HCT116 (cell line): Measurements from ENCODE around the gene C15orf40. TPM values are rescaled to one million over a fixed set of nuclear protein-coding genes. Genes with fewer than 3 reads are reported as not detected.
"Not testable (repeated sequence)": the region's sequence is repeated elsewhere in the genome, so short reads cannot be mapped to it uniquely, and the experiment has no call there.

Experiments used
- ATAC-seq: fragments of 200-7000 bp; cut with Tn5 transposase; 2 replicates; pipeline ENCODE4 v1.9.1; 2020; ENCODE audit warnings: mild to moderate bottlenecking, moderate library complexity
- BruUV-seq: library from RNA; stranded (reverse); fragments of 400-500 nt; replicated peaks from 2 replicates; lab custom pipeline; 2021; lab: Mats Ljungman, UMichigan
- CTCF ChIA-PET: fragments of 300-600 bp; sonication (Branson Sonifier 250); formaldehyde crosslinking; loops from one replicate; lab custom pipeline; 2021; ENCODE audit warnings: antibody characterized with exemption; lab: Charles Lee
- POLR2A ChIA-PET: fragments of 300-600, 350-600 bp; sonication (Branson Sonifier 250); formaldehyde crosslinking; loops from one replicate; lab custom pipeline; 2021; ENCODE audit warnings: antibody characterized with exemption; lab: Charles Lee
- RAD21 ChIA-PET, 2 experiments: fragments of 300-600 bp; sonication (Branson Sonifier 250); formaldehyde crosslinking; loops; one replicate each; lab custom pipeline; 2023; ENCODE audit warnings: low total read pairs in 2 of 2; ENCODE audit not compliant: uncharacterized antibody in 2 of 2, unreplicated experiment in 2 of 2, low non-redundant PET in 1 of 2; lab: Charles Lee
- DNase-seq: peaks from one replicate; pipeline ENCODE4 v3.0.0-alpha.2; 2010; ENCODE audit warnings: low read depth, low spot score
- H2AFZ ChIP-seq: fragments of 200-600 bp; shearing (Covaris generic), sonication (generic); 2 replicates; pipeline ENCODE4 v1.6.1; 2017; ENCODE audit warnings: low read depth, mixed run types, mixed read lengths, antibody characterized with exemption, low read length; ENCODE audit not compliant: poor library complexity, severe bottlenecking
- H3K27ac ChIP-seq: 2 replicates; pipeline ENCODE4 v1.5.1; 2012; ENCODE audit warnings: low read depth, low read length
- H3K27me3 ChIP-seq: fragments of 200-600 bp; sonication (generic); 2 replicates; pipeline ENCODE4 v1.6.1; 2016; ENCODE audit warnings: mixed run types, low read length, mixed read lengths; ENCODE audit not compliant: insufficient read depth
- H3K36me3 ChIP-seq, 2 experiments: fragments of 200-500 bp in 1 of 2; fragments of 200-600 bp in 1 of 2; sonication (Bioruptor generic) in 1 of 2; sonication (generic) in 1 of 2; 2 replicates each; pipeline versions ENCODE4 v1.5.1 to v1.6.1; 2014 to 2016; ENCODE audit warnings: low read length in 2 of 2, inconsistent platforms in 1 of 2, mixed read lengths in 1 of 2, mixed run types in 1 of 2; ENCODE audit not compliant: insufficient read depth in 2 of 2, control insufficient read depth in 1 of 2
- H3K4me1 ChIP-seq, 2 experiments: fragments of 200-600 bp in 1 of 2; sonication (generic) in 1 of 2; 2 replicates each; pipeline versions ENCODE4 v1.5.1 to v1.6.1; 2012 to 2017; ENCODE audit warnings: low read length in 2 of 2, inconsistent platforms in 1 of 2, mild to moderate bottlenecking in 1 of 2, mixed read lengths in 1 of 2, mixed run types in 1 of 2, moderate library complexity in 1 of 2; ENCODE audit not compliant: insufficient read depth in 2 of 2, control insufficient read depth in 1 of 2
- H3K4me2 ChIP-seq: fragments of 200-600 bp; sonication (generic); 2 replicates; pipeline ENCODE4 v1.6.1; 2017; ENCODE audit warnings: mixed run types, low read length, mixed read lengths
- H3K4me3 ChIP-seq, 2 experiments: fragments of 200-600 bp in 1 of 2; sonication (generic) in 1 of 2; replicated peaks in 1 of 2; 2 replicates each; pipeline ENCODE4 v1.5.1; 2011 to 2016; ENCODE audit warnings: low read length in 2 of 2, control low read depth in 1 of 2, low read depth in 1 of 2, mild to moderate bottlenecking in 1 of 2, mixed read lengths in 1 of 2, mixed run types in 1 of 2
- H3K79me2 ChIP-seq: fragments of 200-600 bp; sonication (generic); 2 replicates; pipeline ENCODE4 v1.6.1; 2017; ENCODE audit warnings: mild to moderate bottlenecking, mixed run types, low read length, moderate library complexity, mixed read lengths; ENCODE audit not compliant: insufficient read depth
- H3K9ac ChIP-seq: fragments of 200-600 bp; sonication (generic); 2 replicates; pipeline ENCODE4 v1.6.1; 2016; ENCODE audit warnings: low read length, mixed read lengths
- H3K9me2 ChIP-seq: fragments of 200-600 bp; sonication (generic), shearing (Covaris generic); 2 replicates; pipeline ENCODE4 v1.6.1; 2017; ENCODE audit warnings: mixed run types, mild to moderate bottlenecking, moderate library complexity; ENCODE audit not compliant: insufficient read depth
- H3K9me3 ChIP-seq, 2 experiments: fragments of 200-500 bp in 1 of 2; fragments of 200-600 bp in 1 of 2; sonication (Bioruptor generic) in 1 of 2; sonication (generic) in 1 of 2; 2 replicates each; pipeline ENCODE4 v1.6.1; 2014 to 2017; ENCODE audit warnings: low read length in 2 of 2, mixed read lengths in 2 of 2, inconsistent platforms in 1 of 2, low read depth in 1 of 2, mild to moderate bottlenecking in 1 of 2, mixed run types in 1 of 2, moderate library complexity in 1 of 2; ENCODE audit not compliant: control insufficient read depth in 1 of 2, insufficient read depth in 1 of 2
- H4K20me1 ChIP-seq: fragments of 200-600 bp; sonication (generic), shearing (Covaris generic); 2 replicates; pipeline ENCODE4 v1.6.1; 2017; ENCODE audit warnings: mixed run types, mild to moderate bottlenecking, moderate library complexity; ENCODE audit not compliant: insufficient read depth
- ATF3 ChIP-seq: IDR thresholded peaks from 2 replicates; pipeline ENCODE4 v1.6.1; 2012
- CBX3 ChIP-seq: IDR thresholded peaks from 2 replicates; pipeline ENCODE4 v1.6.1; 2012; ENCODE audit warnings: low read depth
- CEBPB ChIP-seq: IDR thresholded peaks from 2 replicates; pipeline ENCODE4 v1.6.1; 2012; ENCODE audit warnings: low read depth
- CTCF ChIP-seq, 3 experiments: fragments of 200-600 bp in 1 of 3; sonication (generic) in 1 of 3; IDR thresholded peaks in 2 of 3; conservative IDR thresholded peaks in 1 of 3; 2 replicates each; pipeline ENCODE4 v1.5.1; 2012 to 2017; ENCODE audit warnings: low read depth in 2 of 3, low read length in 2 of 3, antibody characterized with exemption in 1 of 3, borderline replicate concordance in 1 of 3, control low read depth in 1 of 3, mild to moderate bottlenecking in 1 of 3, mixed read lengths in 1 of 3, mixed run types in 1 of 3, moderate library complexity in 1 of 3; ENCODE audit not compliant: insufficient read depth in 1 of 3
- EGR1 ChIP-seq: IDR thresholded peaks from 2 replicates; pipeline ENCODE4 v1.6.1; 2012; ENCODE audit warnings: low read depth
- ELF1 ChIP-seq: IDR thresholded peaks from 2 replicates; pipeline ENCODE4 v1.6.1; 2012; ENCODE audit warnings: low read depth, borderline replicate concordance
- EZH2 ChIP-seq: fragments of 200-600 bp; sonication (generic); IDR thresholded peaks from 2 replicates; pipeline ENCODE4 v1.6.1; 2017; ENCODE audit warnings: antibody characterized with exemption, mixed run types
- EZH2phosphoT487 ChIP-seq: fragments of 200-600 bp; IDR thresholded peaks from 2 replicates; pipeline ENCODE4 v1.6.1; 2018; ENCODE audit warnings: antibody characterized with exemption, borderline replicate concordance
- JUND ChIP-seq: IDR thresholded peaks from 2 replicates; pipeline ENCODE4 v1.6.1; 2012
- POLR2A ChIP-seq: IDR thresholded peaks from 2 replicates; pipeline ENCODE4 v1.7.0; 2011; ENCODE audit warnings: borderline replicate concordance; ENCODE audit not compliant: insufficient read depth, insufficient read length; ENCODE audit errors: extremely low read depth
- POLR2AphosphoS5 ChIP-seq: IDR thresholded peaks from 2 replicates; pipeline ENCODE4 v1.6.1; 2011; ENCODE audit warnings: mild to moderate bottlenecking, low read depth, low read length, moderate library complexity
- RAD21 ChIP-seq: IDR thresholded peaks from 2 replicates; pipeline ENCODE4 v1.6.1; 2012; ENCODE audit warnings: low read depth, mild to moderate bottlenecking
- REST ChIP-seq: IDR thresholded peaks from 2 replicates; pipeline ENCODE4 v1.6.1; 2012; ENCODE audit warnings: low read depth
- SIN3A ChIP-seq: IDR thresholded peaks from 2 replicates; pipeline ENCODE4 v1.6.1; 2012; ENCODE audit warnings: low read depth
- SRF ChIP-seq: IDR thresholded peaks from 2 replicates; pipeline ENCODE4 v1.6.1; 2012; ENCODE audit warnings: low read depth
- TCF7L2 ChIP-seq: IDR thresholded peaks from 2 replicates; pipeline ENCODE4 v1.7.0; 2011; ENCODE audit warnings: borderline replicate concordance, inconsistent platforms; ENCODE audit not compliant: insufficient read depth, insufficient read length; ENCODE audit errors: extremely low read depth
- YY1 ChIP-seq: IDR thresholded peaks from 2 replicates; pipeline ENCODE4 v1.6.1; 2011; ENCODE audit warnings: low read length, low read depth, moderate library complexity, mild to moderate bottlenecking; ENCODE audit not compliant: insufficient replicate concordance; ENCODE audit errors: extremely low read depth
- ZNF274 ChIP-seq: fragments of 200-500 bp; sonication (Bioruptor generic); IDR thresholded peaks from 2 replicates; pipeline ENCODE4 v1.6.1; 2014; ENCODE audit warnings: mild to moderate bottlenecking, low read depth, low read length, inconsistent platforms
- intact Hi-C: fragments of 100-400 bp; cut with micrococcal nuclease; formaldehyde crosslinking; loops from 2 replicates; pipeline ENCODE4 v1.10.0; 2022
- total RNA-seq: library from RNA; stranded (reverse); gene quantifications from one replicate; pipeline ENCODE4 v1.2.1, GENCODE V29; 2021; ENCODE audit not compliant: unreplicated experiment

Gene C15orf40
- total RNA-seq, 1 experiment from 2014 or later: 26.0 TPM

GRCh38 chr15:83036253-83036652, 24.8 kb upstream of the C15orf40 start:
- no peaks in the 10 kb centered on the region for H3K9me2 ChIP-seq
- H4K20me1 ChIP-seq: peaks cover 11% of the 10 kb centered on the region; the same call in 1 of the 2 replicates
- no TSS peak for BruUV-seq
- no peaks in the 10 kb centered on the region for H3K27me3 ChIP-seq
- intact Hi-C loops: no loop called here
- H3K36me3 ChIP-seq: peaks cover 10 to 14% of the 10 kb centered on the region in 2 experiments; a peak in 3 of 4 replicates
- no peak overlapping the region for H3K27ac ChIP-seq
- H3K9ac ChIP-seq: no peak overlapping the region
- TF ChIP-seq RAD21 (no peak), TCF7L2 (no peak), POLR2A (no peak), ATF3 (no peak), JUND (no peak), SRF (no peak), YY1 (no peak), CTCF (IDR thresholded peaks at IDR 0.05 in 2 of 3, conservative IDR thresholded peaks at IDR 0.05 in 1 of 3; ENCODE audit: borderline replicate concordance in 1 of 3, insufficient read depth in 1 of 3, low read depth in 2 of 3, low read length in 2 of 3) (no peak), EZH2 (no peak), POLR2AphosphoS5 (no peak), ELF1 (no peak), REST (no peak), CBX3 (no peak), SIN3A (no peak), EGR1 (no peak), EZH2phosphoT487 (no peak), ZNF274 (no peak), CEBPB (no peak)
- no peak overlapping the region for H3K4me3 ChIP-seq
- no peaks in the 10 kb centered on the region for H3K9me3 ChIP-seq
- ChIA-PET RAD21 (no interaction called here), POLR2A (no interaction called here), CTCF (interaction anchor here (0.9 kb wide), 1 partner anchor 25 kb away, joined by 3 read pairs; the partner anchor contains the start of gene C15orf40)
- no peaks in the 10 kb centered on the region for H3K4me1 ChIP-seq
- peaks cover 100% of the 10 kb centered on the region for H3K79me2 ChIP-seq
- DNase-seq (no peak), ATAC-seq (no peak)
- no peak overlapping the region for H2AFZ ChIP-seq
- H3K4me2 ChIP-seq: no peak overlapping the region

GRCh38 chr15:83031234-83031633, 19.8 kb upstream of the C15orf40 start:
- CTCF ChIA-PET, H3K9me3 ChIP-seq, H3K27me3 ChIP-seq, ATAC-seq, H4K20me1 ChIP-seq, H3K9me2 ChIP-seq, BruUV-seq, RAD21 ChIA-PET, POLR2A ChIA-PET, intact Hi-C loops, H3K27ac ChIP-seq, H3K9ac ChIP-seq, H3K4me2 ChIP-seq, H3K4me3 ChIP-seq, H2AFZ ChIP-seq, DNase-seq: not testable (repeated sequence)
- Histone ChIP-seq H3K36me3 (peaks cover 7 to 17% of the 10 kb centered on the region in 2 experiments), H3K79me2 (peaks cover 95% of the 10 kb centered on the region), H3K4me1 (peaks cover 16 to 23% of the 10 kb centered on the region in 2 experiments)
